Stomach (tissue), 9 donors: Measurements from ENCODE around the gene FKBP1B. TPM values are rescaled to one million over a fixed set of nuclear protein-coding genes. Genes with fewer than 3 reads are reported as not detected.

Experiments used
- DNase-seq, 2 donors: peaks; one replicate each; pipeline versions ENCODE4 v3.0.0 to v3.0.0-alpha.2; 2013 to 2019
- H3K27ac ChIP-seq, 5 donors: fragments of 200-600 bp in 4 of 5; sonication (generic) in 4 of 5; one replicate each; pipeline ENCODE4 v1.5.1; 2013 to 2019; ENCODE audit warnings: mild to moderate bottlenecking in 1 of 5, moderate library complexity in 1 of 5
- H3K27me3 ChIP-seq, 3 donors: fragments of 200-600 bp; sonication (generic); one replicate each; pipeline ENCODE4 v1.5.1; 2017 to 2019; ENCODE audit warnings: mixed run types in 1 of 3
- H3K36me3 ChIP-seq, 4 donors: fragments of 200-600 bp; sonication (generic); 1 replicate in 3 of 4; 2 replicates in 1 of 4; pipeline ENCODE4 v1.5.1; 2016 to 2019
- H3K4me1 ChIP-seq, 4 donors: fragments of 200-600 bp; sonication (generic); one replicate each; pipeline ENCODE4 v1.5.1; 2016 to 2019
- H3K4me3 ChIP-seq, 4 donors: fragments of 200-600 bp; sonication (generic) in 3 of 4; one replicate each; pipeline ENCODE4 v1.5.1; 2016 to 2019; ENCODE audit warnings: mild to moderate bottlenecking in 1 of 4
- H3K9me3 ChIP-seq, 4 donors: fragments of 200-600 bp; sonication (generic); one replicate each; pipeline ENCODE4 v1.5.1; 2016 to 2019
- EP300 ChIP-seq: sonication (generic); formaldehyde crosslinking; IDR thresholded peaks from one replicate; pipeline ENCODE4 v1.6.1; 2017; ENCODE audit warnings: antibody characterized with exemption
- POLR2A ChIP-seq, 4 donors: fragments of 450-650 bp; IDR thresholded peaks; one replicate each; pipeline ENCODE4 v1.6.1; 2016; ENCODE audit warnings: antibody characterized with exemption in 4 of 4, control low read depth in 2 of 4, mild to moderate bottlenecking in 1 of 4, moderate library complexity in 1 of 4
- POLR2AphosphoS5 ChIP-seq, 3 donors: sonication (generic); formaldehyde crosslinking; IDR thresholded peaks; one replicate each; pipeline ENCODE4 v1.6.1; 2016; ENCODE audit warnings: antibody characterized with exemption in 3 of 3
- WGBS, 5 donors: extraction: QIAGEN DNeasy Blood & Tissue Kit in 3 of 5; methylation state at CpG; one replicate each; pipeline versions ENCODE4 v1.1.5 to v1.1.7; 2013 to 2018; 5-methylcytosine and 5-hydroxymethylcytosine counted together
- intact Hi-C: fragments of 100-400 bp; cut with DNase I; formaldehyde crosslinking; loops from one replicate; pipeline ENCODE4 v1.15.1; 2023; ENCODE audit warnings: low total_unique reads
- polyA plus RNA-seq, 3 donors: library from polyadenylated mRNA; stranded (reverse); fragments of 200-250 nt; gene quantifications; one replicate each; pipeline ENCODE4 v1.2.3, GENCODE V29; 2013
- total RNA-seq, 5 donors: library from RNA; depleted of rRNA; stranded (reverse); fragments of >200 nt; gene quantifications; one replicate each; pipeline versions ENCODE4 v1.1.0 to v1.2.3, GENCODE V29; 2014 to 2016
- TF ChIP-seq, protein P1 (sequence below), 7 experiments: fragments of 450-650 bp in 4 of 7; fragments of 200-600 bp in 3 of 7; sonication (generic) in 3 of 7; IDR thresholded peaks; one replicate each; pipeline ENCODE4 v1.5.1; 2016 to 2019; ENCODE audit warnings: antibody characterized with exemption in 7 of 7, control low read depth in 2 of 7, mild to moderate bottlenecking in 1 of 7
- donor health status: healthy with polysubstance abuse.
- donor health status: Bipolar disorder and iron deficiency.
- donor health status: healthy.

The FKBP1B gene
- total and polyA plus RNA-seq, 8 donors = 1.3 to 34.3 (median 13.6) TPM; not detected in 1

DNA sequence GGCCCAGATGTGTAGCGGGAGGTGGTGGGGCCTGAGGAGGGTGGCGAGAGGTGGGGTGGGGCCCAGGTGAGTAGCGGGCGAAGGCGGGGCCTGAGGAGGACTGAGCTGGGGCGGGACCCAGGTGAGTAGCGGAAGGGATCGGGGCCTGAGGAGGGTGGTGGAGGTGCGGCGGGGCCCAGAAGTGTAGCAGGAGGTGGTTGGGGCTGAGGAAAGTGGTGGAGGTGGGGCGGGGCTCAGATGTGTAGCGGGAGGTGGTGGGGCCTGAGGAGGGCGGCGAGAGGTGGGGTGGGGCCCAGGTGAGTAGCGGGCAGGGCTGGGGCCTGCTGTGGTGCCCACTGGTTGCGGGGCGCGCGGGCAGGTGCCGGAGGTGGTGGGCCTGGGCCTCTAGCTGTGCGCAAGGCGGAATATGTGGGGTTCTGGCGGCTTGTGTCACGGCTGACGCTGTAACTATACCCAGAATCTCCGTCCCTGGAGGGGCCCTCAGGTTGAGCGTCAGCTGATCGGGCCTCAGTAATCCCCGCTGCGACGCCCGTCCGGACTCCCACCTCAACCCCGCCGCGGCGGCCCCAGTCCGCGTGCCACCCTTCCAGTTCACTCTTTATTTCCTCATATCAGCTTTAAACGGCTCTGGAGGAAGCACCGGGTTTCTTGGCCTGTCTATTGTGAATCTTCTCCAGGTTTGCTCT, 27.5 kb downstream of the FKBP1B start:
- peak overlapping the region; percentile 73 to 95 (median 94) for H3K27ac ChIP-seq
- WGBS, 5 donors = 0 to 2% (median 1%) methylated on average over 34 to 41 of the region's 41 CpGs
- intact Hi-C loops = loop anchor here (10.0 kb wide), 1 partner anchor 152 kb away; the partner anchor contains the start of gene ATAD2B
- TF ChIP-seq POLR2AphosphoS5 (IDR thresholded peaks at IDR 0.05) (peak in 2 of 3 donors; percentile 57 to 64), POLR2A (IDR thresholded peaks at IDR 0.05) (peak in 1 of 4 donors; percentile 63), EP300 (no peak)
- TF ChIP-seq, protein P1, sequence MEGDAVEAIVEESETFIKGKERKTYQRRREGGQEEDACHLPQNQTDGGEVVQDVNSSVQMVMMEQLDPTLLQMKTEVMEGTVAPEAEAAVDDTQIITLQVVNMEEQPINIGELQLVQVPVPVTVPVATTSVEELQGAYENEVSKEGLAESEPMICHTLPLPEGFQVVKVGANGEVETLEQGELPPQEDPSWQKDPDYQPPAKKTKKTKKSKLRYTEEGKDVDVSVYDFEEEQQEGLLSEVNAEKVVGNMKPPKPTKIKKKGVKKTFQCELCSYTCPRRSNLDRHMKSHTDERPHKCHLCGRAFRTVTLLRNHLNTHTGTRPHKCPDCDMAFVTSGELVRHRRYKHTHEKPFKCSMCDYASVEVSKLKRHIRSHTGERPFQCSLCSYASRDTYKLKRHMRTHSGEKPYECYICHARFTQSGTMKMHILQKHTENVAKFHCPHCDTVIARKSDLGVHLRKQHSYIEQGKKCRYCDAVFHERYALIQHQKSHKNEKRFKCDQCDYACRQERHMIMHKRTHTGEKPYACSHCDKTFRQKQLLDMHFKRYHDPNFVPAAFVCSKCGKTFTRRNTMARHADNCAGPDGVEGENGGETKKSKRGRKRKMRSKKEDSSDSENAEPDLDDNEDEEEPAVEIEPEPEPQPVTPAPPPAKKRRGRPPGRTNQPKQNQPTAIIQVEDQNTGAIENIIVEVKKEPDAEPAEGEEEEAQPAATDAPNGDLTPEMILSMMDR (IDR thresholded peaks at IDR 0.05) = no peak
- H3K4me3 ChIP-seq = peak overlapping the region; percentile 73 to 90 (median 80)
- H3K36me3 ChIP-seq = peaks cover 4 to 61% (median 50%) of the 10 kb centered on the region in 4 donors
- H3K27me3 ChIP-seq = no peaks in the 10 kb centered on the region
- H3K4me1 ChIP-seq = peaks cover 17 to 35% (median 31%) of the 10 kb centered on the region in 4 donors
- no peaks in the 10 kb centered on the region for H3K9me3 ChIP-seq
- DNase-seq = no peak

DNA sequence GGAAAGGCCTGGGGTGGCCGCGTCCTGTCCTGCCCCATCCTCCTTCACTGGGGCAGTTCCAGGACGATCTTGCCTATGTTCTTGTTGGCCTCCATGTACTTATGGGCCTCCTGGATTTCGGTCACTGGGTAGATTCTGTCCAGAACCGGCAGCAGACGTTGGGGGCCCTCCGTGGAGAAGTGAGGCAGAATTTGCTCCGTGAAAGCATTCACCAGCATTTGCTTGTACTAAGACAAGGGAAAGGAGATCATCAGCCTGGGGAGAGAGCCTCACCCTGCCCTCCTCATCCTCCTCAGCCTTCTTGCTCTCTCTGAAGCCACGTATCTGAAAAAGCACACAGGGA, 28.0 kb downstream of the FKBP1B start:
- Histone ChIP-seq H3K27ac (peak overlapping the region; percentile 73 to 95 (median 94)), H3K4me3 (peak overlapping the region; percentile 73 to 90 (median 80)), H3K27me3 (no peaks in the 10 kb centered on the region), H3K36me3 (peaks cover 4 to 61% (median 50%) of the 10 kb centered on the region in 4 donors), H3K4me1 (peaks cover 17 to 35% (median 31%) of the 10 kb centered on the region in 4 donors), H3K9me3 (no peaks in the 10 kb centered on the region)
- DNase-seq = no peak
- TF ChIP-seq EP300 (no peak), POLR2AphosphoS5 (IDR thresholded peaks at IDR 0.05) (no peak), POLR2A (IDR thresholded peaks at IDR 0.05) (no peak)
- TF ChIP-seq, protein P1 (IDR thresholded peaks at IDR 0.05) = no peak
- 4 to 17% (median 7%) methylated on average over 9 of the region's 9 CpGs for WGBS, 5 donors
- intact Hi-C loops = loop anchor here (10.0 kb wide), 1 partner anchor 153 kb away; the partner anchor contains the start of gene ATAD2B

DNA sequence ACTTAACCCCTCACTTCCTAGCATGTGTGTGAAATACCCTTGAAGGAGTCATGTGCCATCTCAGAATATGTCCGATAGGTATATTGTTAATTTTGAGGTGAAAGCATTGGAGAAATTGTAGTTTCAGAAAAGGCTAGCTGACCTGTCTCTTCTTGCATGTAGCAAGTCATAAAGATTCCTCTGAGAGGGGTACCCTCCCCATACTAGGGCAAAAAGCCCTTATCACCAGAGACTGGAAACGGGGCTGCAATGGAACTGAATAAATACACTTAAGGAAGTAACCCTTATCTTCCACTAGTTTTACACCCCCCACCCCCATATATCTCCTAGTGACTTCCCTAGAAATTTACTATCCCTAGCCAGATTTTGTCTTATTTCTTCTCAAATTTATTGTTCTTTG, 28.3 kb downstream of the FKBP1B start:
- WGBS, 5 donors = 35 to 46% (median 39%) methylated on average over 2 of the region's 2 CpGs
- Histone ChIP-seq H3K36me3 (peaks cover 4 to 61% (median 50%) of the 10 kb centered on the region in 4 donors), H3K27ac (peak overlapping the region; percentile 73 to 95 (median 94)), H3K4me3 (peak overlapping the region; percentile 73 to 90 (median 80)), H3K4me1 (peaks cover 17 to 38% (median 33%) of the 10 kb centered on the region in 4 donors), H3K27me3 (no peaks in the 10 kb centered on the region), H3K9me3 (no peaks in the 10 kb centered on the region)
- DNase-seq = no peak
- intact Hi-C loops = loop anchor here (10.0 kb wide), 1 partner anchor 153 kb away; the partner anchor contains the start of gene ATAD2B
- TF ChIP-seq, protein P1 (IDR thresholded peaks at IDR 0.05) = no peak
- TF ChIP-seq POLR2A (IDR thresholded peaks at IDR 0.05) (no peak), POLR2AphosphoS5 (IDR thresholded peaks at IDR 0.05) (no peak), EP300 (no peak)

DNA sequence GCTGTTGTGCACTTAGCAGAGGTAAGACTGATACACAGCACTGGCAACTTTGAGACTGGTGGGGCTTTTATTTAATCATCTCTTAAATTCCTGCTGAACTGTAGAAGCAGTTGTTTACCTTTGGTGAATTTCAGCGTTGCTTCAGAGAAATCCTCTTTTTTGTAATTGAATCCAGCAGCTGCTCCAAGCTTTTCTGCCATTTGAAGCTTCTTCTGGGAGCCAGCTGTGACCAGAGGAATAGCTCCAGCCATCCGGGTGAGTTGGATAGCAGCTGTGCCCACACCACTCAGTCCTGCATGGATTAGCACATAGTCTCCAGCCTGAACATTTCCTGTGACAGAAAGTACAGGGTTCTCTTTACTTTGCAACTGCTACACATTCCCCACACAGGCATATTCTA, 31.2 kb downstream of the FKBP1B start:
- Histone ChIP-seq H3K9me3 (no peaks in the 10 kb centered on the region), H3K4me1 (peaks cover 14 to 44% (median 38%) of the 10 kb centered on the region in 4 donors), H3K36me3 (peaks cover 0 to 44% (median 40%) of the 10 kb centered on the region in 4 donors), H3K4me3 (no peak overlapping the region), H3K27ac (no peak overlapping the region), H3K27me3 (no peaks in the 10 kb centered on the region)
- 44 to 72% (median 62%) methylated on average over 2 of the region's 2 CpGs for WGBS, 5 donors
- intact Hi-C loops = loop anchor here (10.0 kb wide), 1 partner anchor 256 kb away; no protein-coding TSS in a partner anchor
- TF ChIP-seq POLR2A (IDR thresholded peaks at IDR 0.05) (no peak), EP300 (no peak), POLR2AphosphoS5 (IDR thresholded peaks at IDR 0.05) (no peak)
- TF ChIP-seq, protein P1 (IDR thresholded peaks at IDR 0.05) = no peak
- peak in 1 of 2 donors; percentile 27 for DNase-seq
